Upper lobe of left lung (tissue), 4 donors: ENCODE data around the gene IL6ST.

Experiments used
- CTCF ChIP-seq, 6 experiments: fragments of 450-650 bp in 4 of 6; fragments of 200-600 bp in 2 of 6; sonication (generic) in 2 of 6; IDR thresholded peaks; one replicate each; pipeline ENCODE4 v1.5.1; 2016 to 2019; ENCODE audit warnings: antibody characterized with exemption in 6 of 6
- EP300 ChIP-seq, 4 donors: sonication (generic); formaldehyde crosslinking; IDR thresholded peaks; one replicate each; pipeline ENCODE4 v1.5.1; 2017; ENCODE audit warnings: antibody characterized with exemption in 4 of 4, control low read depth in 2 of 4
- POLR2AphosphoS5 ChIP-seq, 2 donors: sonication (generic); formaldehyde crosslinking; IDR thresholded peaks; one replicate each; pipeline ENCODE4 v1.5.1; 2017; ENCODE audit warnings: antibody characterized with exemption in 2 of 2

- no peak for TF ChIP-seq CTCF (IDR thresholded peaks at IDR 0.05)
- TF ChIP-seq POLR2AphosphoS5 (IDR thresholded peaks at IDR 0.05), result no peak
- no peak for TF ChIP-seq EP300 (IDR thresholded peaks at IDR 0.05)
These were observed 4.9 kb downstream of the IL6ST start for GRCh38 chr5:55989860-55990259.
